Dendritic cell treated with granulocyte-macrophage colony-stimulating factor and Interleukin-4, amounts not matched to agents 40 ng/mL and 50 ng/mL, for 4 days (primary cell): Measurements from ENCODE around the gene MUC20.
"Not testable (repeated sequence)": the region's sequence is repeated elsewhere in the genome, so short reads cannot be mapped to it uniquely, and the experiment has no call there.

ENCODE experiments used
- H3K27ac Mint-ChIP-seq: one replicate; pipeline ENCODE4 v1.8.0; 2022; ENCODE audit warnings: mild to moderate bottlenecking, mixed read lengths
- H3K27me3 Mint-ChIP-seq: one replicate; pipeline ENCODE4 v1.8.0; 2022; ENCODE audit warnings: mild to moderate bottlenecking, mixed read lengths
- H3K36me3 Mint-ChIP-seq: one replicate; pipeline ENCODE4 v1.8.0; 2022; ENCODE audit warnings: low read depth, mixed read lengths
- H3K4me1 Mint-ChIP-seq: one replicate; pipeline ENCODE4 v1.8.0; 2022; ENCODE audit warnings: low read depth, mixed read lengths
- H3K4me3 Mint-ChIP-seq: one replicate; pipeline ENCODE4 v1.8.0; 2022; ENCODE audit warnings: mild to moderate bottlenecking, moderate library complexity, mixed read lengths
- H3K9me3 Mint-ChIP-seq: one replicate; pipeline ENCODE4 v1.8.0; 2022; ENCODE audit warnings: mixed read lengths
- intact Hi-C: fragments of 100-400 bp; cut with micrococcal nuclease; formaldehyde crosslinking; loops from one replicate; pipeline ENCODE4 v1.15.0; 2022

The MUC20 gene

DNA sequence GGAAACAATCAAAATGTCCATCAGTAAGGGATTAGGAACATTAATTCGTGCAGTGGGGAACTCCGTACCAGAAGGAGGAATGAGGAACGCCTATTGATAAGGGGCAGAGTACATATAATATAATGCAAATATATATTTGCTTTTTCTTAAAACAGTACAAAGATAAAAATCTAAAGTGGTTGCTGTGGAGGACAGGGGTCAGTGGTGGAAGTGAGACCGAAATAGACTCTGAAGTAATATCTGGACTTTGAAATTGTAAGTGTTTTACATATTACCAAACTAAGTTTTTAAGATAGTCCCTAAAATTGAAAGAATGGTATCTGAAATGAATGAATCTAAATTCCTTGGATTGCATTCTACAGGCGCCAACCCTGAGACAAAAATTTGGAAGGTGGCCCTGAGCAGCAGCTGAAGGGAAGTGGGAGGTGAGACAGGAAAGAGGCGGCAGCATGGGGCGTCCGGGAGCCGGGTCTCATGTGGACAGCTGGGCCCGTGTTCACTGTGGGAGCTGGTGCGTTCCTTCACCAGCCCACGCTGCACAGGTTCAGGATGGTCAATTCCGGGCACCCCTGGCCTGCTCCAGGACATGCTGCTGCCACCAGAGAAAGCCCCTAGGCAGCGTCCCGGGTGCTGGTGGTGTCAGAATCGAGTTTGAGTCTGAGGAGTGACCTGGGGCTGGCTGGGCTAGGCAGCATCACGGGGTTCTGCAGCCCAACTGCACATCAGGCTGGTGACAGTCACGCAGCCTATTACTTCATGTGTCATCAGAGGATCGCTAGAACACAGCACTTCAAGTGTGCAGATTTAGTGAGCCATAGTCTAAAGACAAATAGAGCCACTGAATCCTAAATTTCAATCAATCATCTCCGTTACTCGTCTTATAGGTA, 31.4 kb upstream of the MUC20 start:
- intact Hi-C loops = loop anchor here (5.0 kb wide), 1 partner anchor 268 kb away; no protein-coding TSS in a partner anchor
- H3K27ac Mint-ChIP-seq, H3K4me3 Mint-ChIP-seq, H3K4me1 Mint-ChIP-seq, H3K27me3 Mint-ChIP-seq: not testable (repeated sequence)
- Mint-ChIP-seq H3K36me3 (peaks cover 93% of the 10 kb centered on the region), H3K9me3 (peaks cover 13% of the 10 kb centered on the region)

DNA sequence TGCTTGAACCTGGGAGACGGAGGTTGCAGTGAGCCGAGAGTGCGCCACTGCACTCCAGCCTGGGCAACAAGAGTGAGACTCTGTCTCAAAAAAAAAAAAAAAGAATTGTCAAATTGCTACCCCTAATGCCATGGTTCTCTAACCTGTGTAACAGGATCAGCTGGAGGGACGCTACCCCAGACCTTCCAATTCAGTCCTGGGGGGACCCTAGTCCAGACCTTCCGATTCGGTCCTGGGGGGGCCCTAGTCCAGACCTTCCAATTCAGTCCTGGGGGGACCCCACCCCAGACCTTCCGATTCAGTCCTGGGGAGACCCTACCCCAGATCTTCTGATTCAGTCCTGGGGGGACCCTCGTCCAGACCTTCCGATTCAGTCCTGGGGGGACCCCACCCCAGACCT, 29.8 kb upstream of the MUC20 start:
- H3K27ac Mint-ChIP-seq = no peak overlapping the region
- H3K36me3 Mint-ChIP-seq = peaks cover 87% of the 10 kb centered on the region
- no peaks in the 10 kb centered on the region for H3K4me1 Mint-ChIP-seq
- H3K4me3 Mint-ChIP-seq = no peak overlapping the region
- no peaks in the 10 kb centered on the region for H3K27me3 Mint-ChIP-seq
- peaks cover 13% of the 10 kb centered on the region for H3K9me3 Mint-ChIP-seq
- intact Hi-C loops = loop anchor here (5.0 kb wide), 1 partner anchor 266 kb away; no protein-coding TSS in a partner anchor

DNA sequence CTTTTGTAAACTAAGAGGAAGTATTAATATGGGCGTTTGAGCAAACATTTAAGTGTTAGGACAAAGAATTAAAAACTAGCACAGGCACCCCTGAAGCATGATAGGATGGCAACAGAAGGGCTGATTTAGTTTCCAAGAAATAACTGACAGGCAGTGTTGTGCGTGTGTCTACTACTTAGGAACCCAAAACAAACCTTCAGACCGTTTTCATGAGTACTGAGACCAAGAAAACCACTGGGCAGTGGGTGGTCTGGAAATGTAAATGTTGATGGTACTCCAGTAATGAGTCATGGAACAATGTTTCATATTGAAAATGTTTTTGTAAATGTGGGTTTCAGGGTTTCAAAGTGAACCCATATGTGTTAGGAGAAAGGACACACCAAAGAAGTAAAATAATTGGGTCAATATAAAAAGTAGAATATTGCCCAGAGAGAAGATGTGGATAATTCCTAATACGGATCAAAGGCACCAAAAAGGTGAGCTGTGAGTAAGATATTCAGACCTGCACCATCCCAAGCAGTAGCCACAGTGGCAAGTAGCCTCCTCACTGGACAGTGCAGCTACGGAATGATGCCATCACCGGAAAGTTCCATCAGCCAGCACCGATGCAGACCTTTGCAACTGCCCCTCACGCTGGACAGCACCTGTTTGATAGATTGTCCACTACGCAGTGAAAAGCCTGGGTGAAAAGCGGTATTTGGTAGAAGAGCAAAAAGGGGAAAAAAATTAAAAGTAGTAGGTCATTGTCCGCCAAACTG, 29.0 kb upstream of the MUC20 start:
- intact Hi-C loops = loop anchor here (5.0 kb wide), 1 partner anchor 266 kb away; no protein-coding TSS in a partner anchor
- not testable (repeated sequence) for H3K27me3 Mint-ChIP-seq, H3K4me1 Mint-ChIP-seq, H3K9me3 Mint-ChIP-seq, H3K4me3 Mint-ChIP-seq, H3K27ac Mint-ChIP-seq
- peaks cover 87% of the 10 kb centered on the region for H3K36me3 Mint-ChIP-seq

DNA sequence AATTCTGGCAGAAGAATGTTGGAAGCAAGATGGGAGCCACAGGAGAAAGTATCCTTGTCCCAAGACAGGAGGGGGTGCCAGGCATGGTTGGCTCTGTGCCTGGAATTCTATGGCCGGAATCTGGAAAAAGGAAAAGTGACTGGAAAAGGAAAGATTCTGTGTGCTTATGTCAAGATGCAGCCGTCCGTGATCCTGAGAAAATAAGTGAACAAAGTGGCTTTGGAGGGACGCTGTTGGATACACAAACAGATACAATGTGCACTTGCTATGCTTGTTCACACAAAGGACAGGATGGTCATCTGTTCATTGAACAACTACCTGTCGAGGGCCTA, 28.5 kb upstream of the MUC20 start:
- intact Hi-C loops = loop anchor here (5.0 kb wide), 1 partner anchor 265 kb away; no protein-coding TSS in a partner anchor
- H3K27ac Mint-ChIP-seq = no peak overlapping the region
- H3K27me3 Mint-ChIP-seq = no peaks in the 10 kb centered on the region
- no peak overlapping the region for H3K4me3 Mint-ChIP-seq
- H3K9me3 Mint-ChIP-seq = peaks cover 4% of the 10 kb centered on the region
- peaks cover 87% of the 10 kb centered on the region for H3K36me3 Mint-ChIP-seq
- peaks cover 7% of the 10 kb centered on the region for H3K4me1 Mint-ChIP-seq

DNA sequence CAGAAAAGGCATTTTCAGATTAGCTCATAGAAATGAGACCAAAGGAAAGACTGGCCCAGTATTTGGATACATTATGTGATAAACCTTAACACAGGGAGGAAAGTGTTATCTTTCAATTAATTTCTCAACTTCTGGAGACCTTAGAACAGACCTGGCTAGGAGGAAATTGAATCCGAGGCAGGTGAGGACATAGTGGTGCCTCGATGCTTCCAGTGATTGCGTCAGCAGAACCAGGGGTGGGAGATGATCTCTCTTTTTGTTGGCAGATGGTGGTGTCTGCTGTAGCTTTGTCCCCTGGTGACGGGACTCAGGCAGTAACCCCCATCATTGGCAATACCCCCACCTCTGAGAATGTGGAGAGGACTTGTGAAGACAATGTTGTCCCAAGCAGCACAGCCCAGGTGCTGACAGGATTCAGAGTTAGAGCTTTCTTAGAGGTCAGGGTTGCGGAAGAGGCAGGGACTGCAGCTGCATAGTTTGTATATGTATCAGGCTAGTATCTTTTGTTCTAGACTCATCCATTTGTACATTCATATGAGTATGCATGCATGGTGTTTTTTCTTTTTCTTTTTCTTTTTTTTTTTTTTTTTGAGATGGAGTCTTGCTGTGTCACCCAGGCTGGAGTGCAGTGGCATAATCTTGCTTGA, 27.9 kb upstream of the MUC20 start:
- Mint-ChIP-seq H3K4me3 (no peak overlapping the region), H3K4me1 (peaks cover 13% of the 10 kb centered on the region), H3K27ac (no peak overlapping the region), H3K9me3 (no peaks in the 10 kb centered on the region), H3K27me3 (no peaks in the 10 kb centered on the region), H3K36me3 (peaks cover 87% of the 10 kb centered on the region)
- intact Hi-C loops = loop anchor here (5.0 kb wide), 1 partner anchor 264 kb away; no protein-coding TSS in a partner anchor

DNA sequence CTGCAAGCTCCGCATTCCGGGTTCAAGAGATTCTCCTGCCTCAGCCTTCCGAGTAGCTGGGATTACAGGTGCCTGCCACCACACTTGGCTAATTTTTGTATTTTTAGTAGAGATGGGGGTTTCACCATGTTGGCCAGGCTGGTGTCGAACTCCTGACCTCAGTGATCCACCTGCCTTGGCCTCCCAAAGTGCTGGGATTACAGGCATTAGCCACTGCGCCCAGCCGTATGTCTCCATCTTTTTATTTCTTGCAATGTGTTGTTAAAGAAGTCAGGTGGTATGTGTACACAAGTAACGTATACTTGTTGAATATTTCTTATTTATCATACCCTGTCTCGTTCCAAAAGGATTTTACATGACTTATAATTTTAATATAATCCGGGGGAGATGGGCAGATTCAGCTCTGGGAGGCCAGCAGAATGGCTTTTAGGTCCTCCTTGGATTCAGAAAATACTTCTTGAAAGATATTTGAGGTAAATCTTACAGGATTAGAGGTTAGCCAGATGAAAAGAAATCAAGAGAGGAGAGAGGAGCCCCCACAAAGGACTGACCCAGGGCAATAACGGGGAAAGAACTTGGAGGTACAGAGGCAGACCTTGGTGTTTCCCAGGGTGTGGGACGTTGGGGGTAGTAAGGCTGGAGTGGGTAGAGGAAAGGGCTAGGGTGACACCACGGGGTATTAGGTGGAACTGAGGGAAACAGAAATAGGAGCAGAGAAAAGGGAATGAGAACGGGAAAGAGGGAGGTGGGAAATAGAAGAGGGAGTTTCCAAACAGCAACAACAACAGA, 27.2 kb upstream of the MUC20 start:
- Mint-ChIP-seq H3K27ac (no peak overlapping the region), H3K4me3 (no peak overlapping the region), H3K27me3 (no peaks in the 10 kb centered on the region), H3K9me3 (no peaks in the 10 kb centered on the region), H3K4me1 (peaks cover 20% of the 10 kb centered on the region), H3K36me3 (peaks cover 90% of the 10 kb centered on the region)
- intact Hi-C loops = loop anchor here (5.0 kb wide), 1 partner anchor 264 kb away; no protein-coding TSS in a partner anchor

DNA sequence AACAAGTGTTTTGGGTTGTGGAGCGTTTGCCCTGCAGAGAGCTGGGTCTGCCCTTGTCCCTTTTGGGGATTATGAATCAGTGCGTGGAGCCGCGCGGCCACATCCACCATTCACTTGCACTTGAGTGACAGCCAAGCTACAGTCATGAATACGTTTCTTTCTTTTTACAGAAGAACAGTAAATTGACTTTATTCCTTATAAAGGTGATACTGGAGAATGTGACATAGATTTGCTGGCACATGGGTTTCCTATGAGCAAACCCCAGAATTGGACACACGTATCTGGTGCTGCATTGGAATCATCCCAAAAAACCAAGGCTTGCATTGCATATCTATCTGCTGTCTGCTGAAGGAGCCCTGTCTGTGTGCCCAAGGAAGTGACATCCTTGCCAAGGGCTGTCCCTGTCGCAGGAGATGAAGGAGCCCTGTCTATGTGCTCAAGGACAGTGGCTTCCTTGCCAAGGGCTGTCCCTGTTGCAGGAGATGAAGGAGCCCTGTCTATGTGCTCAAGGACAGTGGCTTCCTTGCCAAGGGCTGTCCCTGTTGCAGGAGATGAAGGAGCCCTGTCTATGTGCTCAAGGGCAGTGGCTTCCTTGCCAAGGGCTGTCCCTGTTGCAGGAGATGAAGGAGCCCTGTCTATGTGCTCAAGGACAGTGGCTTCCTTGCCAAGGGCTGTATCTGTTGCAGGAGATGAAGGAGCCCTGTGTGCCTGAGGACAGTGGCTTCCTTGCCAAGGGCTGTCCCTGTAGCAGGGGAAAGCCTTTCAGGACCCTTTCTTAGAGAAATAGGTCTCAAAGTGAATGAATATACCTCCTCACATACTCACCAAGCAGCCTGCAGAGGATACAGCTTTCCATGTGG, 26.3 kb upstream of the MUC20 start:
- not testable (repeated sequence) for H3K27ac Mint-ChIP-seq, H3K9me3 Mint-ChIP-seq
- H3K4me1 Mint-ChIP-seq = peaks cover 21% of the 10 kb centered on the region

DNA sequence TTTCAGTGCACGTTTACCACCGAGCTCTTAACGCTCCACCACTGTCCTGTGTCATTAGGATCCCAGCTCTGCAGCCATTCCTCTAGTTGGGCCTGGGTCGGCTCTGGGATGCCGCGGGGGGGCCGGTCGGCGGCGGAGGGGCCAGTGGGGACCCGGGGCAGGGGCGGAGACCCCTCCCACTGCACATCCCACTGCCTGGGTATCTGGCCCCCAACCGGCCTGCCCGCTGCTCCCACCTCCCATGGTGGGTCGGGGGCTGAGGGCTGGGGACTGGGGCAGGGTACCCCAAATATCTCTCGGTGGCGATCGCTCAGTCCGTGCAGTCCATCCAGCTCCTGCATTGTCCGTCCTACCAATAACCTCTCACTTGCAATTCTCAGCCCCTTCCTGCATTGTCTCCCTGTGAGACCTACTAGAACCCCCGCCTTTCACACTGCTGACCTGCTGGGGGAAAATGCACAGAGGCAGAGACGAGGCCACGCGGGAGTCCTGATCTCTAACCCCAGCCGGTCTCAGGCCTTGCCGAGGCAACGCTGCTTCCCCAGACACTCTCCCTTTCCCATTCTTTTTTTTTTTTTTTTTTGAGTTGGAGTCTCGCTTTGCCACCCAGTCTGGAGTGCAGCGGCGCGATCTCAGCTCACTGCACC, 24.0 kb upstream of the MUC20 start:
- no peak overlapping the region for H3K27ac Mint-ChIP-seq
- no peaks in the 10 kb centered on the region for H3K27me3 Mint-ChIP-seq
- H3K4me3 Mint-ChIP-seq = no peak overlapping the region
- intact Hi-C loops = no loop called here
- peaks cover 68% of the 10 kb centered on the region for H3K36me3 Mint-ChIP-seq
- no peaks in the 10 kb centered on the region for H3K9me3 Mint-ChIP-seq
- H3K4me1 Mint-ChIP-seq = peaks cover 21% of the 10 kb centered on the region

More for the DNA sequence above, 26.3 kb upstream of the MUC20 start:
- intact Hi-C loops = loop anchor here (5.0 kb wide), 1 partner anchor 263 kb away; no protein-coding TSS in a partner anchor
- not testable (repeated sequence) for H3K4me3 Mint-ChIP-seq, H3K27me3 Mint-ChIP-seq
- H3K36me3 Mint-ChIP-seq = peaks cover 89% of the 10 kb centered on the region

DNA sequence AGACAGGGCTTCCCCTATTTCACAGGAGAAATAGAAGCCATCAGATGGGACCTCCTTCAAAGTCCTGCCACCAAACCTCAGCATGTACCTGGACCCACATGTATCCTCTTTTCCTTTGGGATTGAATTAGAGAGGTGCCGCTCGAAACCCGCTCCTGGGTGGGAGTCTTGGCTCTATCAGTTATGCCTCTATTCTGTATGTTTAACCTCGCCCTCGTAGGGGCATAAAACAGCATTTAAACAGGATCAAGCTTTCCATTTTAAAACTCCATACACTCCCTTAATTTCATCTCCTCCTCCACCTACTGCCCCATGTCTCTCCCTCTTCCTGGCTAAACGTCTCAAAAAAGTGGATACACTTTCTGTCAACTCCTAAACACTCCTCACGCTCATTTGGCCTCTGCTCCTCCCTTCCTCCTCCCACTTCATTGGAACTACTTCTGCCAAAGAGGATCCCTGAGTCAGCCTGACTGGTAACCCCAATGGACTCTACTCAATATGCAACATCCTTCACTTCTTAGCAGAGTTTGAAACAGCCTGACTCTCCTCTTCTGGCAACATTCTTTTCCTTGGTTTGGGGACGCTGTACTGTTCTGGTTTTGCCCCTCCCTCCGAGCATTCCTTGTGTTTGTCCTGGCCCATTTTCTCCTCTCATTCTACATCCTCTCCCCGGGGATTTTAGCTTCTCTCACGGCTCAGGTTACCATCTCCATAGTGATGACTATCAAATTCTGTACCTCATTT, 23.0 kb upstream of the MUC20 start:
- intact Hi-C loops = no loop called here
- Mint-ChIP-seq H3K4me1 (peaks cover 21% of the 10 kb centered on the region), H3K27ac (peak overlapping the region; percentile 1), H3K9me3 (no peaks in the 10 kb centered on the region), H3K4me3 (no peak overlapping the region), H3K36me3 (peaks cover 58% of the 10 kb centered on the region), H3K27me3 (no peaks in the 10 kb centered on the region)

DNA sequence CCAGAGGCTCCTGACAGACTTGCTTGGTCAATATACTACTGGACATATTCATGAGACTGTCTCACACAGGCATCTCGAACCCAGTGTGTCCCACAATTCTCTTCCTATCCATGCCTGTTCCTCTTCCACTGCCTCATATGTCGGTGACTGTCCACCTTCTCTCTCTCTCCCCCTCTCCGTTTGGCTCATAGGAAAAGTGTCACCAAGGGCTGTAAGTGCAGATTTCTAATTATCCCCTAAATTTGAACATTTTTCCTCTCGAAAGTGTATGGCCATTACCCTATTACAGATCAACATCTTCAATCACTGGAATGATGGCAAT, 22.5 kb upstream of the MUC20 start:
- no peak overlapping the region for H3K4me3 Mint-ChIP-seq
- H3K36me3 Mint-ChIP-seq = peaks cover 53% of the 10 kb centered on the region
- no peak overlapping the region for H3K27ac Mint-ChIP-seq
- intact Hi-C loops = no loop called here
- no peaks in the 10 kb centered on the region for H3K27me3 Mint-ChIP-seq
- peaks cover 21% of the 10 kb centered on the region for H3K4me1 Mint-ChIP-seq
- no peaks in the 10 kb centered on the region for H3K9me3 Mint-ChIP-seq

DNA sequence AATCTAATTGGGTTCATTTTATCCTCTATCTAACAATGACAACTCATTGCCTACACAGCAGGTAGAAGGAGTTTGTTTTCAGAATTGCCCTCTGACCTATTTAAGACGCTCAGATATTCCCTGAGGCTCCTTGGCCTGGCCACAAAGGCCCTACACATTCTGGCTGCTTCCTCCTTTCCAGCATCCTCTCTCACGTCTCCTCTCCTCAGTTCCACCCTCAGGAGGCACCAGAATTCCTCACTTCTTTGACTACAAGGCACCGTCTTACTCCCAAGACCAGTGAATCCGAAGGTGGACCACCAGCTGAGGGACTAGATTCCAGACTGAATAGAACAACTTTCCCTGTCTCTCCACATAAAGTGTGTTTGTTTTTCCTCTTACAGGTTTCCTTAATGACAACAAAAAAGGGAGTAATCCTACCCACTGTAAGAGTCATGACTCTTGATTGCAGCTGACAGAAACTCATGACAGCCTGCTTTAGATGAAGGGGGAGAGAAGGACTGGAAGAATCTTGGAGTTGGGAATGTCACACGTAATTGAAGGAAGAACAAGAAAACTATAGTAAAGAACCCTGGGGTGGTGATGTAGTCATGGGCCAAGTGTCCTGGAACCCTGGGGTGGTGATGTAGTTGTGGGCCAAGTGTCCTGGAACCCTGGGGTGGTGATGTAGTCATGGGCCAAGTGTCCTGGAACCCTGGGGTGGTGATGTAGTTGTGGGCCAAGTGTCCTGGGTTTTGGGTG, 22.0 kb upstream of the MUC20 start:
- H3K27me3 Mint-ChIP-seq = no peaks in the 10 kb centered on the region
- intact Hi-C loops = no loop called here
- H3K36me3 Mint-ChIP-seq = peaks cover 47% of the 10 kb centered on the region
- no peak overlapping the region for H3K4me3 Mint-ChIP-seq
- H3K9me3 Mint-ChIP-seq = no peaks in the 10 kb centered on the region
- H3K4me1 Mint-ChIP-seq = peaks cover 21% of the 10 kb centered on the region
- H3K27ac Mint-ChIP-seq = no peak overlapping the region
